OCI-LY1 (cell line): Measurements from ENCODE around the gene SASH3.

Source experiments
- H2AFZ ChIP-seq: fragments of 200-600 bp; sonication (generic), shearing (Covaris generic); 2 replicates; pipeline ENCODE4 v1.6.0; 2014; ENCODE audit warnings: antibody characterized with exemption, mild to moderate bottlenecking, low read length
- H3F3A ChIP-seq: fragments of 200-600 bp; sonication (generic), shearing (Covaris generic); 2 replicates; pipeline ENCODE4 v1.6.0; 2014; ENCODE audit warnings: mild to moderate bottlenecking, antibody characterized with exemption, low read length, moderate library complexity; ENCODE audit not compliant: insufficient read depth
- H3K27ac ChIP-seq: fragments of 200-600 bp; sonication (generic); 2 replicates; pipeline ENCODE4 v1.5.1; 2014; ENCODE audit warnings: low read length, mixed run types, mild to moderate bottlenecking, low read depth; ENCODE audit not compliant: poor library complexity, severe bottlenecking
- H3K27me3 ChIP-seq: fragments of 200-600 bp; sonication (generic); 2 replicates; pipeline ENCODE4 v1.6.0; 2014; ENCODE audit warnings: antibody characterized with exemption, mild to moderate bottlenecking, low read length, moderate library complexity; ENCODE audit not compliant: insufficient read depth
- H3K36me3 ChIP-seq: fragments of 200-600 bp; sonication (generic); 2 replicates; pipeline ENCODE4 v1.6.1; 2014; ENCODE audit warnings: mild to moderate bottlenecking, antibody characterized with exemption, low read length, moderate library complexity, mixed read lengths; ENCODE audit not compliant: insufficient read depth
- H3K4me1 ChIP-seq: fragments of 200-600 bp; sonication (generic); 2 replicates; pipeline ENCODE4 v1.5.1; 2014; ENCODE audit warnings: mild to moderate bottlenecking, low read length, moderate library complexity; ENCODE audit not compliant: insufficient read depth, severe bottlenecking
- H3K4me2 ChIP-seq: fragments of 200-600 bp; sonication (generic), shearing (Covaris generic); 2 replicates; pipeline ENCODE4 v1.6.1; 2014; ENCODE audit warnings: low read length
- H3K4me3 ChIP-seq: fragments of 200-600 bp; sonication (generic); 2 replicates; pipeline ENCODE4 v1.5.1; 2014; ENCODE audit warnings: low read length, low read depth, mild to moderate bottlenecking, mixed read lengths; ENCODE audit not compliant: poor library complexity, severe bottlenecking
- H3K79me2 ChIP-seq: fragments of 200-600 bp; shearing (Covaris generic); 2 replicates; pipeline ENCODE4 v1.6.1; 2016; ENCODE audit warnings: mixed run types, low read length, mixed read lengths; ENCODE audit not compliant: insufficient read depth
- H3K9ac ChIP-seq: fragments of 200-600 bp; sonication (generic), shearing (Covaris generic); 2 replicates; pipeline ENCODE4 v1.6.1; 2014; ENCODE audit warnings: mild to moderate bottlenecking, low read length, mixed read lengths
- H3K9me2 ChIP-seq: fragments of 200-600 bp; sonication (generic), shearing (Covaris generic); 2 replicates; pipeline ENCODE4 v1.6.1; 2014; ENCODE audit warnings: low read depth, mild to moderate bottlenecking, low read length, mixed read lengths
- H3K9me3 ChIP-seq: fragments of 200-600 bp; shearing (Covaris generic); 2 replicates; pipeline ENCODE4 v1.6.1; 2014; ENCODE audit warnings: low read length, mixed read lengths
- H4K20me1 ChIP-seq: fragments of 200-600 bp; sonication (generic), shearing (Covaris generic); 2 replicates; pipeline ENCODE4 v1.6.0; 2016; ENCODE audit warnings: mild to moderate bottlenecking, low read length; ENCODE audit not compliant: insufficient read depth
- EZH2 ChIP-seq: fragments of 200-600 bp; sonication (generic), shearing (Covaris generic); IDR thresholded peaks from 2 replicates; pipeline ENCODE4 v1.8.0; 2017; ENCODE audit warnings: borderline replicate concordance, mixed run types, mild to moderate bottlenecking, antibody characterized with exemption, low read length, moderate library complexity, mixed read lengths
- TF ChIP-seq, protein P1 (sequence below): fragments of 200-600 bp; sonication (generic), shearing (Covaris generic); IDR thresholded peaks from 2 replicates; pipeline ENCODE4 v1.5.1; 2017; ENCODE audit warnings: mild to moderate bottlenecking, antibody characterized with exemption, low read length, moderate library complexity, mixed read lengths

The SASH3 gene

DNA sequence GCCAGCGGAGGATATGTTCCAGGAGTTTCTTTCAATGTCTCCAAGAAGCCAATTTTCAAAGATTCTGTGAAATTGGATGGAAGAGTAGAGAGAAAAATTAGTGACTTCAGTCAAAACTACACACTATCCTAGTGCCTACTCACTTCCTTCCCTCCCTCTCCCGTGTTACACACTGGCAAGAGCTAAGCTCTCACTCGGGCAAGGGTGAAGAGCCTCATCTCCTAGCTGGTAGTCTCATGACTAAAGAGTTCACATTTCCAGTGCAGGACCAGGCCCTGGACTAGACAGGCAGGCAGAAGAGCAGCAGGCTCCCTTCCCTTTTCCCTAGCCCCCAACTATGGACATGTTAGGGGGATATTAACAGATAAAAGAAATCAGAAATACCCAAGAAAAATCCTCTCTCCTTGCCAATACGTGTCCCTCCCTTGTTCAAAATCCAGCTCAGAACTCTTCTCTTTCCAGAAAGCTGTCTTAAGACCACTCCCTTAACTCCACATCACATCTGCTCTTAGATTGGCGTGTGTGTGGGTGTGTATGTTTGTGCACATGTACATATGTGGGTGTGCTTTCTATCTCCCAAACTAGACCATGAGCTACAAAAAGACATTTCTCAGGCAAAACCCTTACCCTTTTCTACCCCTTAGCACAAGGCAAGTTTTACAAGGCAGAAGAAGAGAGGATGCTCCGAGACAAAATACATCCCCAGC lies 34.1 kb downstream of the SASH3 start:
- Histone ChIP-seq H3K9me2 (no peaks in the 10 kb centered on the region), H3K9me3 (no peaks in the 10 kb centered on the region), H3K27me3 (no peaks in the 10 kb centered on the region), H4K20me1 (no peaks in the 10 kb centered on the region), H3K9ac (no peak overlapping the region), H3K27ac (no peak overlapping the region), H3K4me2 (no peak overlapping the region), H3K79me2 (no peaks in the 10 kb centered on the region), H3K4me1 (no peaks in the 10 kb centered on the region), H3F3A (no peaks in the 10 kb centered on the region), H3K4me3 (no peak overlapping the region), H3K36me3 (peaks cover 42% of the 10 kb centered on the region), H2AFZ (no peak overlapping the region)
- no peak for TF ChIP-seq EZH2
- TF ChIP-seq, protein P1, sequence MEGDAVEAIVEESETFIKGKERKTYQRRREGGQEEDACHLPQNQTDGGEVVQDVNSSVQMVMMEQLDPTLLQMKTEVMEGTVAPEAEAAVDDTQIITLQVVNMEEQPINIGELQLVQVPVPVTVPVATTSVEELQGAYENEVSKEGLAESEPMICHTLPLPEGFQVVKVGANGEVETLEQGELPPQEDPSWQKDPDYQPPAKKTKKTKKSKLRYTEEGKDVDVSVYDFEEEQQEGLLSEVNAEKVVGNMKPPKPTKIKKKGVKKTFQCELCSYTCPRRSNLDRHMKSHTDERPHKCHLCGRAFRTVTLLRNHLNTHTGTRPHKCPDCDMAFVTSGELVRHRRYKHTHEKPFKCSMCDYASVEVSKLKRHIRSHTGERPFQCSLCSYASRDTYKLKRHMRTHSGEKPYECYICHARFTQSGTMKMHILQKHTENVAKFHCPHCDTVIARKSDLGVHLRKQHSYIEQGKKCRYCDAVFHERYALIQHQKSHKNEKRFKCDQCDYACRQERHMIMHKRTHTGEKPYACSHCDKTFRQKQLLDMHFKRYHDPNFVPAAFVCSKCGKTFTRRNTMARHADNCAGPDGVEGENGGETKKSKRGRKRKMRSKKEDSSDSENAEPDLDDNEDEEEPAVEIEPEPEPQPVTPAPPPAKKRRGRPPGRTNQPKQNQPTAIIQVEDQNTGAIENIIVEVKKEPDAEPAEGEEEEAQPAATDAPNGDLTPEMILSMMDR = no peak

DNA sequence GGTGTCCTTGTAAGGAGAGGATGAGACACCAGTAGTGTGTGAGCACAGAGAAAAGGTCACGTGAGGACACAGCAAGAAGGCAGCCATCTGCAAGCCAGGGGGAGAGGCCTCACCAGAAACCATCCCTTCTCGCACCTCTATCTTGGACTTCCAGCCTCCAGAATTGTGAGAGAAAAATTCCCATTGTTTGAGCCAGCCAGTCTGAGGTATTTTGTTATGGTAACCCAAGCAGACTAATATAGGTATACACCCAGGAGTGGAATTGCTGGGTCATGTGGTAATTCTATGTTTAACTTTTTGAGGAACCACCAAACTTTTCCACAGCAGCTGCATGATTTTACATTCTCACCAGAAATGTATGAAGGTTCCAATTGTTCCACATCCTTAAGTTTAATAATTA lies 38.4 kb downstream of the SASH3 start:
- H3K4me1 ChIP-seq = peaks cover under 1% of the 10 kb centered on the region
- H3K9me3 ChIP-seq = no peaks in the 10 kb centered on the region
- peaks cover 22% of the 10 kb centered on the region for H3K36me3 ChIP-seq
- H3K27ac ChIP-seq = no peak overlapping the region
- no peak overlapping the region for H3K9ac ChIP-seq
- H3K27me3 ChIP-seq = no peaks in the 10 kb centered on the region
- H3K4me2 ChIP-seq = no peak overlapping the region
- H2AFZ ChIP-seq = no peak overlapping the region
- no peaks in the 10 kb centered on the region for H4K20me1 ChIP-seq
- no peak overlapping the region for H3K4me3 ChIP-seq
- no peaks in the 10 kb centered on the region for H3F3A ChIP-seq
- TF ChIP-seq EZH2 = no peak
- TF ChIP-seq, protein P1 = no peak
- H3K9me2 ChIP-seq = no peaks in the 10 kb centered on the region
- H3K79me2 ChIP-seq = no peaks in the 10 kb centered on the region

DNA sequence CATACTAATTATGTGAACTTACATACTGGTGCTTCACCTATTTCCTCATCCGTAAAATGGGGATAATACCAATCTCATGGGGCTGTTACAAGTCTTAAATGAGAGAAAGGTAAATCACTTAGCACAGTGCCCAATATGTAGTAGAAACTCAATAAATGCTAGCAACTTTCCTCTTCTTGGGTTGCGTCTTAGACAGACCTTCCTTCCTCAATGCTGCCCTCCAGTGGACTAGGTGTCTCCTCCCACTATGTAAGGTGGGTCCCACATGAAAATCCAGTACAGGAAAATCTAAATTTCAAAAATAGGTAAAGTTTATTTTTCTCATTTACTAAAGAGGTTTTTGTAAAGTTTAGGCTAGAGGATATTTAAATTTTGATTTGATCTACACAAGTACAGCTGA lies 43.4 kb downstream of the SASH3 start:
- Histone ChIP-seq H3K4me2 (peak overlapping the region; percentile 23; the same call in 1 of the 2 replicates), H3K36me3 (peaks cover 15% of the 10 kb centered on the region), H3K9me3 (no peaks in the 10 kb centered on the region), H3F3A (no peaks in the 10 kb centered on the region), H3K27me3 (no peaks in the 10 kb centered on the region), H4K20me1 (no peaks in the 10 kb centered on the region), H3K27ac (peak overlapping the region; percentile 74), H3K9ac (peak overlapping the region; percentile 32; the same call in 1 of the 2 replicates), H3K4me3 (no peak overlapping the region), H3K4me1 (peaks cover 26% of the 10 kb centered on the region), H2AFZ (no peak overlapping the region), H3K9me2 (no peaks in the 10 kb centered on the region), H3K79me2 (no peaks in the 10 kb centered on the region)
- no peak for TF ChIP-seq EZH2
- TF ChIP-seq, protein P1 = peak; percentile 58
